ENCODE measurements around the gene SPACA9.

The SPACA9 gene

GRCh38 chr9:132912131-132912530, 33.4 kb downstream of the SPACA9 start:
- no peak for DNase-seq (ENCODE audit: low read depth)
- no peak for TF ChIP-seq CTCF (IDR thresholded peaks at IDR 0.05; ENCODE audit: insufficient read depth, low read depth, low read length, missing control alignments)
- no peak overlapping the region for H3K4me3 ChIP-seq (ENCODE audit: low read depth, low read length)

DNA sequence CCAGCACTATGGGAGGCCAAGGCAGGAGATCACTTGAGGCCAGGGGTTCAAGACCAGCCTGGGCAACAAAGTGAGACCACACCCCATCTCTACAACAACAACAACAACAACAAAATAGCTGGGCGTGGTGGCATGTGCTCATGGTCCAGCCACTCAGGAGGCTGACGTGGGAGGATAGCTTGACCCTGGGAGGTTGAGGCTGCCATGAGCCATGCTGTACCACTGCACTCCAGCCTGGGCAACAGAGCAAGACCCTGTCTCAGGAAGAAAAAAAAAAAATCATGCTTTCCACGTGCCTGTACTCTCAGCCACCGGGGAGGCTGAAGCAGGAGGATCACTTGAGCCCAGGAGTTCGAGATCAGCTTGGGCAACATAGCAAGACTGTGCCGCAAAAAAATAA, 36.2 kb downstream of the SPACA9 start:
- no peak overlapping the region for H3K4me3 ChIP-seq (ENCODE audit: low read depth, low read length)
- no peak for DNase-seq (ENCODE audit: low read depth)
- TF ChIP-seq CTCF (IDR thresholded peaks at IDR 0.05; ENCODE audit: insufficient read depth, low read depth, low read length, missing control alignments), result no peak

- DNase-seq (ENCODE audit: low read depth), result no peak
- no peak overlapping the region for H3K4me3 ChIP-seq (ENCODE audit: low read depth, low read length)
- no peak for TF ChIP-seq CTCF (IDR thresholded peaks at IDR 0.05; ENCODE audit: insufficient read depth, low read depth, low read length, missing control alignments)
Measured at GRCh38 chr9:132919614-132920268, 41.0 kb downstream of the SPACA9 start.

GRCh38 chr9:132923346-132923902, 44.7 kb downstream of the SPACA9 start:
- TF ChIP-seq CTCF (IDR thresholded peaks at IDR 0.05; ENCODE audit: insufficient read depth, low read depth, low read length, missing control alignments), result no peak
- no peak overlapping the region for H3K4me3 ChIP-seq (ENCODE audit: low read depth, low read length)
- DNase-seq (ENCODE audit: low read depth), result no peak

DNA sequence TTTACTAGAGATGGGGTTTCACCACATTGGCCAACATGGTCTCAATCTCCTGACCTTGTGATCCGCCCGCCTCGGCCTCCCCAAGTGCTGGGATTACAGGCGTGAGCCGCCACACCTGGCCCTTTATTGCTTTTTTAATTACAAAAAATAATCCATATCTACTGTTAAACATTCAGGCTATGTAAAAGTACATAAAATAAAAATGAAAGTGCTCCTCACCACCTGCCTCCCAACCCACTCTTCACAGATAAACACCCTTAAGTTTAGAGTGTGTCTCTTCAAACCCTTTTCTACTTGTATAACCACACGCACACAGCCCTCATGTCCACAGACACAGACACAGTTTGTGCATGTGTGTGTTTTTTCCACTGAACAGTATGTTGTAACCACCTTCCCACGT, 49.0 kb downstream of the SPACA9 start:
- DNase-seq (ENCODE audit: low read depth), result no peak
- TF ChIP-seq CTCF (IDR thresholded peaks at IDR 0.05; ENCODE audit: insufficient read depth, low read depth, low read length, missing control alignments), result no peak

GRCh38 chr9:132931178-132931735, 52.6 kb downstream of the SPACA9 start:
- no peak for DNase-seq (ENCODE audit: low read depth)
- H3K4me3 ChIP-seq (ENCODE audit: low read depth, low read length), result no peak overlapping the region
- TF ChIP-seq CTCF (IDR thresholded peaks at IDR 0.05; ENCODE audit: insufficient read depth, low read depth, low read length, missing control alignments), result no peak

More for the DNA sequence above, 49.0 kb downstream of the SPACA9 start:
- H3K4me3 ChIP-seq (ENCODE audit: low read depth, low read length), result no peak overlapping the region
